SK-N-SH (cell line): ENCODE data around the gene CPNE8.

Experiments
- EP300 ChIP-seq, 2 experiments: IDR thresholded peaks; 2 replicates each; pipeline versions ENCODE4 v1.4.0 to v1.6.1; 2012; ENCODE audit warnings: borderline replicate concordance in 1 of 2, low read depth in 1 of 2, low read length in 1 of 2
- FOXJ3 ChIP-seq: sonication (generic); formaldehyde crosslinking; IDR thresholded peaks from 2 replicates; pipeline ENCODE4 v1.5.1; 2020; ENCODE audit warnings: mild to moderate bottlenecking, missing genetic modification reagents
- NFIC ChIP-seq: IDR thresholded peaks from 2 replicates; pipeline ENCODE4 v1.4.0; 2012; ENCODE audit warnings: borderline replicate concordance
- POLR2AphosphoS5 ChIP-seq: IDR thresholded peaks from 2 replicates; pipeline ENCODE4 v1.6.1; 2012; ENCODE audit warnings: low read depth, low read length
- RAD21 ChIP-seq: IDR thresholded peaks from 2 replicates; pipeline ENCODE4 v1.6.1; 2012; ENCODE audit warnings: mild to moderate bottlenecking, low read length
- RCOR1 ChIP-seq: fragments of 150-350 bp; IDR thresholded peaks from 2 replicates; pipeline ENCODE4 v1.6.1; 2017; ENCODE audit warnings: antibody characterized with exemption, low read length
- SMC3 ChIP-seq: IDR thresholded peaks from 2 replicates; pipeline ENCODE4 v1.6.1; 2012; ENCODE audit warnings: low read depth, low read length, improper control_type of control experiment
- TAF1 ChIP-seq: IDR thresholded peaks from 2 replicates; pipeline ENCODE4 v1.6.1; 2012; ENCODE audit warnings: low read depth, mild to moderate bottlenecking, low read length, moderate library complexity, borderline replicate concordance
- TCF12 ChIP-seq: IDR thresholded peaks from 2 replicates; pipeline ENCODE4 v1.4.0; 2012
- YY1 ChIP-seq: IDR thresholded peaks from 2 replicates; pipeline ENCODE4 v1.4.0; 2012; ENCODE audit warnings: low read depth, mild to moderate bottlenecking
- TF ChIP-seq, protein P1 (sequence below): IDR thresholded peaks from 2 replicates; pipeline ENCODE4 v1.4.0; 2012; ENCODE audit warnings: low read depth, borderline replicate concordance
- TF ChIP-seq, protein P2 (sequence below): fragments of 150-350 bp; IDR thresholded peaks from 2 replicates; pipeline ENCODE4 v1.6.1; 2017; ENCODE audit warnings: antibody characterized with exemption, low read length, low read depth, borderline replicate concordance
- TF ChIP-seq, protein P3 (sequence below): fragments of 200-600 bp; sonication (generic); IDR thresholded peaks from 2 replicates; pipeline ENCODE4 v1.6.1; 2017; ENCODE audit warnings: antibody characterized with exemption, mild to moderate bottlenecking, moderate library complexity
- TF ChIP-seq, protein P4 (sequence below): IDR thresholded peaks from 2 replicates; pipeline ENCODE4 v1.6.1; 2012; ENCODE audit warnings: mild to moderate bottlenecking, low read depth, low read length, moderate library complexity

DNA sequence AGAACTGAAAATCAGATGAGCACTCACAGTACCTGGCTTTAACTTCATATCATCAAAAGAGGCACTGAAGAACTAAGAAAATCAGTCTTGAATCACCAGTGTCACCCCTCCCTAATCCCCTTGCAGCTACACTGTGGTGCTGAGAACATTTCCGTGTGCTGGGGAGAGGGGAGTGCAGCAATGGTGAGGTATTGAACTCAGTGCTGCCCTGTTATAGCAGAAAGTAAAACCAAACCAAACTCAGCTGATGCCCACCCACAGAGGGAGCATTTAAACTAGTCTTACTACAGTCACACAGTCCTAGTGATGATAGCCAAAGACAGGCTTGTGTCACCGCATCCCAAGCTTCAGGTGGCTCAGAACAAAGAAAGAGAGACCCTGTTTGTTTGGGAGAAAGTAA is 122.1 kb downstream of the CPNE8 start:
- no peak for TF ChIP-seq POLR2AphosphoS5
- no peak for TF ChIP-seq EP300 (IDR thresholded peaks at IDR 0.05; ENCODE audit: borderline replicate concordance in 1 of 2, low read depth in 1 of 2, low read length in 1 of 2)
- TF ChIP-seq, protein P1, sequence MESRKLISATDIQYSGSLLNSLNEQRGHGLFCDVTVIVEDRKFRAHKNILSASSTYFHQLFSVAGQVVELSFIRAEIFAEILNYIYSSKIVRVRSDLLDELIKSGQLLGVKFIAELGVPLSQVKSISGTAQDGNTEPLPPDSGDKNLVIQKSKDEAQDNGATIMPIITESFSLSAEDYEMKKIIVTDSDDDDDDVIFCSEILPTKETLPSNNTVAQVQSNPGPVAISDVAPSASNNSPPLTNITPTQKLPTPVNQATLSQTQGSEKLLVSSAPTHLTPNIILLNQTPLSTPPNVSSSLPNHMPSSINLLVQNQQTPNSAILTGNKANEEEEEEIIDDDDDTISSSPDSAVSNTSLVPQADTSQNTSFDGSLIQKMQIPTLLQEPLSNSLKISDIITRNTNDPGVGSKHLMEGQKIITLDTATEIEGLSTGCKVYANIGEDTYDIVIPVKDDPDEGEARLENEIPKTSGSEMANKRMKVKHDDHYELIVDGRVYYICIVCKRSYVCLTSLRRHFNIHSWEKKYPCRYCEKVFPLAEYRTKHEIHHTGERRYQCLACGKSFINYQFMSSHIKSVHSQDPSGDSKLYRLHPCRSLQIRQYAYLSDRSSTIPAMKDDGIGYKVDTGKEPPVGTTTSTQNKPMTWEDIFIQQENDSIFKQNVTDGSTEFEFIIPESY = no peak
- no peak for TF ChIP-seq SMC3
- TF ChIP-seq, protein P2, sequence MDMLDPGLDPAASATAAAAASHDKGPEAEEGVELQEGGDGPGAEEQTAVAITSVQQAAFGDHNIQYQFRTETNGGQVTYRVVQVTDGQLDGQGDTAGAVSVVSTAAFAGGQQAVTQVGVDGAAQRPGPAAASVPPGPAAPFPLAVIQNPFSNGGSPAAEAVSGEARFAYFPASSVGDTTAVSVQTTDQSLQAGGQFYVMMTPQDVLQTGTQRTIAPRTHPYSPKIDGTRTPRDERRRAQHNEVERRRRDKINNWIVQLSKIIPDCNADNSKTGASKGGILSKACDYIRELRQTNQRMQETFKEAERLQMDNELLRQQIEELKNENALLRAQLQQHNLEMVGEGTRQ = no peak
- TF ChIP-seq TCF12 = no peak
- TF ChIP-seq, protein P3, sequence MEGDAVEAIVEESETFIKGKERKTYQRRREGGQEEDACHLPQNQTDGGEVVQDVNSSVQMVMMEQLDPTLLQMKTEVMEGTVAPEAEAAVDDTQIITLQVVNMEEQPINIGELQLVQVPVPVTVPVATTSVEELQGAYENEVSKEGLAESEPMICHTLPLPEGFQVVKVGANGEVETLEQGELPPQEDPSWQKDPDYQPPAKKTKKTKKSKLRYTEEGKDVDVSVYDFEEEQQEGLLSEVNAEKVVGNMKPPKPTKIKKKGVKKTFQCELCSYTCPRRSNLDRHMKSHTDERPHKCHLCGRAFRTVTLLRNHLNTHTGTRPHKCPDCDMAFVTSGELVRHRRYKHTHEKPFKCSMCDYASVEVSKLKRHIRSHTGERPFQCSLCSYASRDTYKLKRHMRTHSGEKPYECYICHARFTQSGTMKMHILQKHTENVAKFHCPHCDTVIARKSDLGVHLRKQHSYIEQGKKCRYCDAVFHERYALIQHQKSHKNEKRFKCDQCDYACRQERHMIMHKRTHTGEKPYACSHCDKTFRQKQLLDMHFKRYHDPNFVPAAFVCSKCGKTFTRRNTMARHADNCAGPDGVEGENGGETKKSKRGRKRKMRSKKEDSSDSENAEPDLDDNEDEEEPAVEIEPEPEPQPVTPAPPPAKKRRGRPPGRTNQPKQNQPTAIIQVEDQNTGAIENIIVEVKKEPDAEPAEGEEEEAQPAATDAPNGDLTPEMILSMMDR = no peak
- no peak for TF ChIP-seq FOXJ3 (CRISPR knock-in tag)
- no peak for TF ChIP-seq NFIC
- TF ChIP-seq TAF1 = no peak
- TF ChIP-seq YY1 = no peak
- TF ChIP-seq, protein P4, sequence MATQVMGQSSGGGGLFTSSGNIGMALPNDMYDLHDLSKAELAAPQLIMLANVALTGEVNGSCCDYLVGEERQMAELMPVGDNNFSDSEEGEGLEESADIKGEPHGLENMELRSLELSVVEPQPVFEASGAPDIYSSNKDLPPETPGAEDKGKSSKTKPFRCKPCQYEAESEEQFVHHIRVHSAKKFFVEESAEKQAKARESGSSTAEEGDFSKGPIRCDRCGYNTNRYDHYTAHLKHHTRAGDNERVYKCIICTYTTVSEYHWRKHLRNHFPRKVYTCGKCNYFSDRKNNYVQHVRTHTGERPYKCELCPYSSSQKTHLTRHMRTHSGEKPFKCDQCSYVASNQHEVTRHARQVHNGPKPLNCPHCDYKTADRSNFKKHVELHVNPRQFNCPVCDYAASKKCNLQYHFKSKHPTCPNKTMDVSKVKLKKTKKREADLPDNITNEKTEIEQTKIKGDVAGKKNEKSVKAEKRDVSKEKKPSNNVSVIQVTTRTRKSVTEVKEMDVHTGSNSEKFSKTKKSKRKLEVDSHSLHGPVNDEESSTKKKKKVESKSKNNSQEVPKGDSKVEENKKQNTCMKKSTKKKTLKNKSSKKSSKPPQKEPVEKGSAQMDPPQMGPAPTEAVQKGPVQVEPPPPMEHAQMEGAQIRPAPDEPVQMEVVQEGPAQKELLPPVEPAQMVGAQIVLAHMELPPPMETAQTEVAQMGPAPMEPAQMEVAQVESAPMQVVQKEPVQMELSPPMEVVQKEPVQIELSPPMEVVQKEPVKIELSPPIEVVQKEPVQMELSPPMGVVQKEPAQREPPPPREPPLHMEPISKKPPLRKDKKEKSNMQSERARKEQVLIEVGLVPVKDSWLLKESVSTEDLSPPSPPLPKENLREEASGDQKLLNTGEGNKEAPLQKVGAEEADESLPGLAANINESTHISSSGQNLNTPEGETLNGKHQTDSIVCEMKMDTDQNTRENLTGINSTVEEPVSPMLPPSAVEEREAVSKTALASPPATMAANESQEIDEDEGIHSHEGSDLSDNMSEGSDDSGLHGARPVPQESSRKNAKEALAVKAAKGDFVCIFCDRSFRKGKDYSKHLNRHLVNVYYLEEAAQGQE = no peak
- no peak for TF ChIP-seq RCOR1
- TF ChIP-seq RAD21 = no peak
